ENCODE data around the gene DENND4C. TPM values are rescaled to one million over a fixed set of nuclear protein-coding genes. Genes with fewer than 3 reads are reported as not detected.
"Not testable (repeated sequence)": the region's sequence is repeated elsewhere in the genome, so short reads cannot be mapped to it uniquely, and the experiment has no call there.

DENND4C gene
- total RNA-seq, 1 donor from 2014 or later, result 37.9 TPM

DNA sequence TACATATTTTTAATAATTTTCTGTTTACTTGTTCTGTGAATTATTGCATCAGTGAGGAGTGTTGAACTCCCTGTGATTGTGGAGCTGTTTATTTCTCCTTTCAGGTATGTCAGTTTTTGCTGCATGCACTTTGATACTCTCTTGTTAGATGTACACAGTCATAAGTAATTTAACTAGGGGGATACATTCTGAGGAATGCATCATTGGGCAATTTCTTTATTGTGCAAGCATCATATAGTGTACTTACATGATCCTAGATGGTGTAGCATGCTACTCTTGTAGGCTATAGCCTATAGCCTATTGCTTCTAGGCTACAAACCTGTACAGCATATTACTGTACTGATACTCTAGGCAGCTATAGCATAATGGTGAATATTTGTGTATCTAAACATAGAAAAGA lies 9.5 kb downstream of the DENND4C start:
- DNase-seq (ENCODE audit: low read depth) (peak; percentile 18), FAIRE-seq (no peak)
- Histone ChIP-seq H3K36me3 (ENCODE audit: control insufficient read depth, insufficient read depth, low read length) (peaks cover 1% of the 10 kb centered on the region), H3K4me3 (ENCODE audit: low read depth, low read length) (no peak overlapping the region), H3K27me3 (ENCODE audit: control insufficient read depth, insufficient read depth, low read length) (no peaks in the 10 kb centered on the region)
- TF ChIP-seq, protein P1, sequence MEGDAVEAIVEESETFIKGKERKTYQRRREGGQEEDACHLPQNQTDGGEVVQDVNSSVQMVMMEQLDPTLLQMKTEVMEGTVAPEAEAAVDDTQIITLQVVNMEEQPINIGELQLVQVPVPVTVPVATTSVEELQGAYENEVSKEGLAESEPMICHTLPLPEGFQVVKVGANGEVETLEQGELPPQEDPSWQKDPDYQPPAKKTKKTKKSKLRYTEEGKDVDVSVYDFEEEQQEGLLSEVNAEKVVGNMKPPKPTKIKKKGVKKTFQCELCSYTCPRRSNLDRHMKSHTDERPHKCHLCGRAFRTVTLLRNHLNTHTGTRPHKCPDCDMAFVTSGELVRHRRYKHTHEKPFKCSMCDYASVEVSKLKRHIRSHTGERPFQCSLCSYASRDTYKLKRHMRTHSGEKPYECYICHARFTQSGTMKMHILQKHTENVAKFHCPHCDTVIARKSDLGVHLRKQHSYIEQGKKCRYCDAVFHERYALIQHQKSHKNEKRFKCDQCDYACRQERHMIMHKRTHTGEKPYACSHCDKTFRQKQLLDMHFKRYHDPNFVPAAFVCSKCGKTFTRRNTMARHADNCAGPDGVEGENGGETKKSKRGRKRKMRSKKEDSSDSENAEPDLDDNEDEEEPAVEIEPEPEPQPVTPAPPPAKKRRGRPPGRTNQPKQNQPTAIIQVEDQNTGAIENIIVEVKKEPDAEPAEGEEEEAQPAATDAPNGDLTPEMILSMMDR (IDR thresholded peaks at IDR 0.05; ENCODE audit: insufficient read depth, low read length, severe bottlenecking), result no peak

GRCh38 chr9:19241728-19242127 lies 11.2 kb downstream of the DENND4C start:
- no peaks in the 10 kb centered on the region for H3K27me3 ChIP-seq (ENCODE audit: control insufficient read depth, insufficient read depth, low read length)
- FAIRE-seq (no peak), DNase-seq (ENCODE audit: low read depth) (no peak)
- H3K36me3 ChIP-seq (ENCODE audit: control insufficient read depth, insufficient read depth, low read length), result peaks cover 1% of the 10 kb centered on the region
- H3K4me3 ChIP-seq (ENCODE audit: low read depth, low read length), result no peak overlapping the region
- TF ChIP-seq, protein P1 (IDR thresholded peaks at IDR 0.05; ENCODE audit: insufficient read depth, low read length, severe bottlenecking), result no peak

- FAIRE-seq (no peak), DNase-seq (ENCODE audit: low read depth) (no peak)
- TF ChIP-seq, protein P1 (IDR thresholded peaks at IDR 0.05; ENCODE audit: insufficient read depth, low read length, severe bottlenecking), result no peak
- Histone ChIP-seq H3K4me3 (ENCODE audit: low read depth, low read length) (no peak overlapping the region), H3K36me3 (ENCODE audit: control insufficient read depth, insufficient read depth, low read length) (peaks cover 1% of the 10 kb centered on the region), H3K27me3 (ENCODE audit: control insufficient read depth, insufficient read depth, low read length) (no peaks in the 10 kb centered on the region)
Observed at GRCh38 chr9:19243366-19244033, 13.0 kb downstream of the DENND4C start.

- FAIRE-seq (no peak), DNase-seq (ENCODE audit: low read depth) (no peak)
- TF ChIP-seq, protein P1 (IDR thresholded peaks at IDR 0.05; ENCODE audit: insufficient read depth, low read length, severe bottlenecking), result no peak
- H3K36me3 ChIP-seq (ENCODE audit: control insufficient read depth, insufficient read depth, low read length), result peaks cover 2% of the 10 kb centered on the region
- H3K27me3 ChIP-seq (ENCODE audit: control insufficient read depth, insufficient read depth, low read length), result no peaks in the 10 kb centered on the region
- H3K4me3 ChIP-seq (ENCODE audit: low read depth, low read length), result no peak overlapping the region
Observed at GRCh38 chr9:19246891-19247290, 16.4 kb downstream of the DENND4C start.

- TF ChIP-seq, protein P1 (IDR thresholded peaks at IDR 0.05; ENCODE audit: insufficient read depth, low read length, severe bottlenecking), result no peak
- no peak for DNase-seq (ENCODE audit: low read depth)
- H3K27me3 ChIP-seq (ENCODE audit: control insufficient read depth, insufficient read depth, low read length), result no peaks in the 10 kb centered on the region
- peaks cover 2% of the 10 kb centered on the region for H3K36me3 ChIP-seq (ENCODE audit: control insufficient read depth, insufficient read depth, low read length)
- FAIRE-seq, result no peak
- no peak overlapping the region for H3K4me3 ChIP-seq (ENCODE audit: low read depth, low read length)
Observed at GRCh38 chr9:19247420-19247819, 16.9 kb downstream of the DENND4C start.

DNA sequence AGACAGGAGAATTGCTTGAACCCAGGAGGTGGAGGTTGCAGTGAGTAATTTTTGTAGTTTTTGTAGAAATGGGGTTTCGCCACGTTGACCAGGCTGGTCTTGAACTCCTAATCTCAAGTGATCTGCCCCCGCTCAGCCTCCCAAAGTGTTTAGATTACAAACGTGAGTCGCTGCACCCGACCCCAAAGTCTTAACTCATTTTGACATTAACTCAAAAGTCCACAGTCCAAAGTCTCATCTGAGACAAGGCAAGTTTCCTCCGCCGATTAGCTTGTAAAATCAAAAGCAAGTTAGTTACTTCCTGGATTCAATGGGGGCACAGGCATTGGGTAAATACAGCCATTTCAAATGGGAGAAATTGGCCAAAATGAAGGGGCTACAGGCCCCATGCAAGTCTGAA lies 19.9 kb downstream of the DENND4C start:
- not testable (repeated sequence) for H3K36me3 ChIP-seq (ENCODE audit: control insufficient read depth, insufficient read depth, low read length); H3K4me3 ChIP-seq (ENCODE audit: low read depth, low read length); FAIRE-seq; H3K27me3 ChIP-seq (ENCODE audit: control insufficient read depth, insufficient read depth, low read length); DNase-seq (ENCODE audit: low read depth)

DNA sequence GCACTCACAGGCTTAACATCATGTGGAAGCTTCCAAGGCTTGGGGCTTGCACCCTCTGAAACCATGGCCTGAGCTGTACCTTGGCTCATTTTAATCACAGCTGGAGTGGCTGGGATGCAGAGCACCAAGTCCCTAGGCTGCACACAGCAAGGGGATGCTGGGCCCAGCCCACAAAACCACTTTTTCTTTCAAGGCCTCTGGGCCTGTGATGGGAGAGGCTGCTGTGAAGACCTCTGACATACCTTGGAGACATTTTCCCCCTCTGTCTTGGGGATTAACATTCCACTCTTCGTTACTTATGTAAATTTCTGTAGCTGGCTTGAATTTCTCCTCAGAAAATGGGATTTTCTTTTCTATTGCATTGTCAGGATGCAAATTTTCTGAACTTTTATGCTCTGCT lies 20.7 kb downstream of the DENND4C start:
- DNase-seq (ENCODE audit: low read depth); H3K36me3 ChIP-seq (ENCODE audit: control insufficient read depth, insufficient read depth, low read length); H3K4me3 ChIP-seq (ENCODE audit: low read depth, low read length); H3K27me3 ChIP-seq (ENCODE audit: control insufficient read depth, insufficient read depth, low read length); FAIRE-seq: not testable (repeated sequence)

- not testable (repeated sequence) for DNase-seq (ENCODE audit: low read depth); H3K4me3 ChIP-seq (ENCODE audit: low read depth, low read length); FAIRE-seq; H3K36me3 ChIP-seq (ENCODE audit: control insufficient read depth, insufficient read depth, low read length); H3K27me3 ChIP-seq (ENCODE audit: control insufficient read depth, insufficient read depth, low read length)
Observed at GRCh38 chr9:19251622-19252021, 21.1 kb downstream of the DENND4C start.

Measured in bronchial epithelial cell (primary cell).